Cortex of kidney (tissue), 1 donor: Measurements from ENCODE around the gene AIFM1.

ENCODE experiments used
- DNase-seq: peaks from one replicate; lab custom pipeline; 2025; lab: John Stamatoyannopoulos, UW

Gene AIFM1

DNA sequence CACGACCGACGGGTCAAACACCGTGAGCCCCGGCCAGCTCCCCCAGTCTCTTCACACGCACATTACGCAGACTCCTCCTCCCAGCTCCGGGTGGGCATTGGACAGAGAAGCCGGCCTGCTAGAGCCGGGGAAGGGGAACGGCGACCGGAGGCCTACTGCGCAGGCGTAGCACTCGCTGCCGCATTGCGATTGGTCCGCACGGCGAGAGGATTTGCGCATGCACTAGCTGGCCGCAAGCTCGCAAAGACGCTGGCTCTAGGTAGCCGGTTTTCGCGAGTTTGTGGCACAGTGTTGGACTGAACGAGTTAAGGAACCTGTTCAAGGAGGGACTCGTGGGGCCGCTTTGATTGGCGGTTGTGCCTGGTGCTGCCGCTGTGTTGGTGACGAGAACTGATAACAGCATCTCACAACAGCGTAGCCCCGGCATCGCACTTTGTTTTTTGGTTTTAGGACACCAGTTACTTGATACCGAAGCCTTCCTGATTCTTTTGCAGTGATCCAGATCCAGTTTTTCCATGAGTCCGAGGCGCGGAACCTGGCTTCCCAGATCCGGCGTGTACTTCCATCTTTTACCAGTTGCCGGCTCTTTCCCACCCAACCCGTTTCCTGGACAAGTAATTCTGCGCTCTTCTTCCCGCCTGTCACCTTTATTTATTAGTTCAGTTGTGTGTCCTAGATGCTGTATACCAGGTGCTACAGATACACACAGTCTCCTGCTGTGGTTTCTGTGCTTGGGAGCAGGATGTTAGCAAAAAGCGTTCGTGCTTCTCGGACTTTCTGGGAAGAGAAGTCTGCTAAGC, at the start of gene AIFM1:
TSS of gene AIFM1 (minus strand) at position 139 of the 800 bp plus-strand sequence. CDS start 185 bp downstream, outside the sequence.
- peak; percentile 45 for DNase-seq

- no peak for DNase-seq
Observed at GRCh38 chrX:130213376-130213775, 47.7 kb upstream of the AIFM1 start.

DNA sequence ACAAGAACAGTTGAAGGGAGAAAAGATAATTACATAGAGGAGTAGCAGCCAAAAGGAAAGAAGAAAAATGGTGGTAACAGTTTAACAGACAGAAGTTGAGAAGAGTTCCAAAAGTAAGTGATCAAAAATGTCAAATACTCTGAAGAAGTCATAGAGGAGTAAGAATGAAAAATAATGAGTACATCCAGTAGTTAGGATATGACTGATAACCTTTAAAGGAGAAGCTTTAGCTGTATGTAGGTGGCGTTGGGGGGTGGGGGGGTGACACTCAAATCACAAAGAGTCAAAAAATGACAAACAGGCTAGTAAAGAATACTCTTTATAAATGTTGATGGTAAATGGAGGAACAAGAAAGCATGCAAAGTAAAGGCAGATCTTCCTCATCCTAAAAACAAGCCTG, 46.7 kb upstream of the AIFM1 start:
- no peak for DNase-seq

- no peak for DNase-seq
Observed at GRCh38 chrX:130211415-130212186, 46.0 kb upstream of the AIFM1 start.

DNA sequence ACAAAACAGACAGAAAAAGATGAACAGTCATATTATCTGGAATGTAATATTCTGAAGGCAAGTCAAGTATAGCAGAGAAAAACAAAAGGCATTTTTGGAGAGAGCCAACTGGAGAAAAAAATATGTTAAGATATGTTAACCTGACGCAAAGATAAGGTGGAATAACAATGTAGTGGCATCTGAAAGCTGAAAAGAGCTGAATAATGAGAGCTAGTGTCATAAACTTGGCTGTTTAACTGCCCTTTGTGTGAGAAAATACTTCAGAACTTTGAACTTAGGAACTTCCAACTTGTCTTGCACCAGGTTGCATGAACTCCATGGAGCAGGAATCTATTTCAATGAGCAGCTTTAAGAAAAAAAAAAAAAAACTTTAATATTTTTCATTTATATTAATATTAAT, 39.0 kb upstream of the AIFM1 start:
- DNase-seq, result no peak

- no peak for DNase-seq
Observed at GRCh38 chrX:130197464-130197863, 31.8 kb upstream of the AIFM1 start.

GRCh38 chrX:130196466-130196865, 30.8 kb upstream of the AIFM1 start:
- no peak for DNase-seq

DNA sequence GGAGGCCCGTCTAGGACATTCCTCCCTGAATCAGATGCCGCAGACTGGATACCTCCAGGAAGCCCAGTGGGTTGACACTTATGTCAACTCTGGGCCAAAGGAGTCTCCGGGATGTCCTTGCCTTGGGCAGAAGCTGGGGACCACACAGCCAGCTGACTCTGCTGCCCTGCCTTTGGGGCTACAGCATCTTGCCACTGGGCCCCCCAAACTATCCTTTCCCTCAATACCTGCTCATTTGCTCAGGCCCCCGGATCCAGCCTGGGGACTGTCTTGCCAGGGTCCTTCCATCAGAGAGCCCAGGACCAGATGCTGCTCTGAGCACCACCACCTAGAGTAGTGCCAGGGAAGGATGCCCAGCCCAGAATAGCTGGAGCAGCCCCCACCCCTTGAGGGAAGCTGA, 25.2 kb upstream of the AIFM1 start:
- DNase-seq, result no peak

DNA sequence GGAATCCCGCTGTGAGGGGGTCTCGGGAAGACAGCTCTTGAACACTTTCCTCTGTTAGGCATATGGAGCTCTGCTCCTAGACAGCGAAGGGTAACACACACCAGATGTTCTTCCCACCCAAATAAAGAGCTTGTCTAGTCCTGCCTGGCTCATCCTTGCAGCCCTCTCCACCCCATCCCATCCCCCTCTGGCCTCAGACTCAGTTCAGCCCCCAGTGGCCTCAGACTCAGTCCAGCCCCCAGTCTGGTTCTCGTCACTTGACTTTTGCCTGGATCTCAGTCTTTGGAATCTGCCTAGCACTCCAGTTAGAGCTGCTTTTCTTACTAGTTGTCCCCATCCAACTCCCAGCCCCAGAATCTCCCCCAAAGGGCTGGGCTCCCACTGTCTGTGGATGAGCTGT, 21.0 kb upstream of the AIFM1 start:
- DNase-seq, result no peak

DNA sequence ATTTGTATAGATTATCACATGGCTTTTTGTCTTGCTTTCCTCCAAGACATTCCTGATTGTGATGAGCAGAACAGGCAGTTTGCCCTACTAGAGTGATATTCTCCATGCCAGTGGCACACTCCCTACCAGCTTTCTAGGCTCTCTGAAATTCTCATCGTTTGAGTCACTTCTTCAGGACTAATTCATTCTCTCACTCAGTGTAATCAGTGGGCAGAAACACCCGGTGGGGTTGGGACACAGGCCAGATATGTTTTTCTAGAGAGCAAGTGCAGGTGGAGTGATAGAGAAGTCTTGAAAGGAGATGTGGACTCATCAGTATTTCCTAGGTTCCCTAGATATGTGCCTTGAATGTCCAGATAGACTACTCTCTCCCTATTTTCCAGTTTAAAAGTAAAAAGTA, 19.2 kb upstream of the AIFM1 start:
- no peak for DNase-seq

- no peak for DNase-seq
Observed at GRCh38 chrX:130184168-130184567, 18.5 kb upstream of the AIFM1 start.

DNA sequence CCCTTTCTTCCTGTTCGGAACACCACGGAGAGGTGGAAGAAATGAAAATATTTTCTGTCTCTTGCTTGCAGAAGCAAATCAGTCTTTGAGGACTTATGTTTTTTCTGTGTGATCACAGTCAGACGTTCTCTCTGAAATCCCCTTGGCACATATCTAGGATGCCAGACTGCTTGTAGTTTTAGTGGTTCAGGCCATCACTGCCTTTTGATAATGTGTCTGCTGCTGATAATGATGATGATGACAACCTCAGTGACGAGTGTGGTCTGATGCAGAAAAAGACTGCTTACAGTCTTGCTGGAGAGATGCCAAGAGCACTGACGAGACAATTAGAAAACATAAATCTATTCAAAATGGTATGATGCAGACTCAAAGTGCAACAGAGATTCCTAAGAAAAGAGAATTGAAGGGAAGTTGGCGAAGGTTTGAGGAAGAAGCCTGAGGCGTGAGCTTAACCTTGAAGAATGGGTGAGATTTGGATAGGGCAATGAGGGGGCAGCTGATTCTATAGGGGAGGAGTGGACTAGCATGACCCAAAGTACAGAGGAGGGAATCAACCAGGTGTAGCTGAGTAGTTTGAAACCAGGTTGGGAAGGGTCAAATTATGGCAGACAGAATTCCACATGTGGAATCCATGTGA, 14.1 kb upstream of the AIFM1 start:
- DNase-seq, result no peak

DNA sequence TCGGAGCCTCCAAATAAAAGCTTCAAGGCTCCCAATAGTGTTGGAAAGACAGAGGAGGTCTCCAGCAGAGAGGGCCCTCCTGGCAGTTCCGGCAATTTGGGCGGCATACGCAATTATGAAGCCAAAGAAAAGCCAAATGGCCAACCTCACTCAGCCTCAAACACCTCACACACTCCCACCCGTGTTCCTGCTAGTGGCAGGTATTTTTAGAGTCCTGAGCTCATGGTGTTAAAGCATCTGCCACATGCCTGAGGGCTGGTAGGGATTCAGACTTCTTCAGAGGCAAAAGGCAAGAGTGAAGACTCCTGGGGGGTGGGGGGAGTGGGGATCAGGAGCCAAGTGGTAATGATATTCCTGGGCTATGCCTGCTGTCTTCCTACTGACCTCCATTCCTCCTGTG, 13.5 kb upstream of the AIFM1 start:
- no peak for DNase-seq

GRCh38 chrX:130176942-130177341, 11.3 kb upstream of the AIFM1 start:
- DNase-seq, result no peak

GRCh38 chrX:130176354-130176776, 10.7 kb upstream of the AIFM1 start:
- DNase-seq, result no peak

DNA sequence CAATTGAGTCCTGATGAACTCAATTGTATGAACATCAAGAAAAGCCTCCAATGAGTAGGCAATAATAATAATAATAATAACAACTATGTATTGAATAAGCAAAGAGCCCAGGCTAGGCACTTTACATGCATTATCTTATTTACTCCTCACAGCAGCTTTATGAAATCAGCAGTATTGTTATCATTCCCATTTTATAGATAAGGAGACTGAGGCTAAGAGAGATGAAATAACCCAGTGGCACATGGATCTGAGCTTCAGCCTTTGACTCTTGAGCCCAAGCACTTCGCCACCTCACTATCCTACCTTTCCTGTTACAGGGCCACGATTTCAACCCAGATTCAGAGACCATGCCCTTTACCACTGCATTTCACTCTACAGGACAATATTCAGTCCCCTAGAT, 9.3 kb upstream of the AIFM1 start:
- DNase-seq, result no peak

DNA sequence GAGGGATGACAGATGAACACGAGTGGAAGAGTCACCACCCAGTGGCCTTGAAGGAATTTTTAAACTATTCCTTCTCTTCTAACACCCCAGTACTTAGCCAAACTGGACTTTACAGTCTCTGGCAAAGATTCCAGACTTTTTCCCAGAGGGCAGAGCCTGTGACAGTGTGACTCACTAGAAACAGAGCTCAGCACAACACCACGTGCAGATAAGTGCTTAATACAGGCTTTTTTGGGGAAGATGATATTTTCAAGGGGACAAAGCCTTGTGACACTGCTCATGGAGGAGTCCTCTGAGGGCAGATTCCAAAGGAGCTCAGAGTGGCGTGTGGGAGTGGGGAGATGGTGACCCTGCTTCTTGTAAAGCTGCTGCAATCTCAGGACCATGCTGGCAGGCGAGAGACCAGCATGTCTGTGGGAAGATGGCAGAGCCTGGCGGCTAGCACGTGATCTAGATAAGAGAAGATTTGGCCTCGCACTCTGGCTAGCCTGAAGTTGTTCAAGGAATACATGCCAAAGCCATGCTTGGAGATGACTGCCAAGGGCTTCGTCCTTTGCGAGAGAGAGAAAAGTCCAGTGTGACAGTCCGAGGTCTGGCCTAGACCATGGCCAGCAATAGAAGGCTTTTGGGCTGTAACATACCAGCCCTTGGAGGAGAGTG, 8.5 kb upstream of the AIFM1 start:
- DNase-seq, result no peak

DNA sequence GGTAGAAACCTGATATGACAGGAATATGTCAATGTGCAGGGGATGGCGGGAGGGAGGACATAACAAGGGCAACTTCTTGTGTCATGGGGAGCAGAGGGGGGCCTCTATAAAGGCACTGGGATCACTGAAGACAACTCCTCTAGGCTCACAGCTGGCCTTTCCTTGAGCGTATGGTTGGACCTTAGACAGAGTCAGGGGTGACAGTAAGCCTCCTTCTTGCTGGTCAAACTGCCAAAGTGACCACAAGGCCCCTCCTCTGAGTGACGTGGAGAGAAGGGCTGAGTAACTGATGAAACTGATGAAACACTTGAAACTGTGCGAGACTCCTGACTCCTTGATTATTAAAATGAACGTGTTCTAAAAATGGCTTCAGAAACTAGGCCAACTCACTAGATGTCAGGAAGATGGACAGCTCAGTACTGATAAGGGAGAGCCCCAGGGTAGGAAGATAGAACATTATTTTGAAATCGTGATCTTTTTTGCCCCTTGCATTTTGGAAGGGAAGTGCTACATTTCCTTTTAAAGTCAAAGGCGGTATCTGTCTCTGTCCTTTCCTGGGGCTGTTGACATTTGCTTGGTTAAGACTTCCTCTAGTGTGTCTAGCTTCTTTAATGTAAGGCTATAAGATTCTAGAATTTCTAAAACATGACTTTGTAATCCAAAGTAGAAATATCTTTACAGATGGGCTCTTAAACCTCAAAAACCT, 7.7 kb upstream of the AIFM1 start:
- no peak for DNase-seq

- no peak for DNase-seq
Observed at GRCh38 chrX:130172127-130172845, 6.6 kb upstream of the AIFM1 start.

DNA sequence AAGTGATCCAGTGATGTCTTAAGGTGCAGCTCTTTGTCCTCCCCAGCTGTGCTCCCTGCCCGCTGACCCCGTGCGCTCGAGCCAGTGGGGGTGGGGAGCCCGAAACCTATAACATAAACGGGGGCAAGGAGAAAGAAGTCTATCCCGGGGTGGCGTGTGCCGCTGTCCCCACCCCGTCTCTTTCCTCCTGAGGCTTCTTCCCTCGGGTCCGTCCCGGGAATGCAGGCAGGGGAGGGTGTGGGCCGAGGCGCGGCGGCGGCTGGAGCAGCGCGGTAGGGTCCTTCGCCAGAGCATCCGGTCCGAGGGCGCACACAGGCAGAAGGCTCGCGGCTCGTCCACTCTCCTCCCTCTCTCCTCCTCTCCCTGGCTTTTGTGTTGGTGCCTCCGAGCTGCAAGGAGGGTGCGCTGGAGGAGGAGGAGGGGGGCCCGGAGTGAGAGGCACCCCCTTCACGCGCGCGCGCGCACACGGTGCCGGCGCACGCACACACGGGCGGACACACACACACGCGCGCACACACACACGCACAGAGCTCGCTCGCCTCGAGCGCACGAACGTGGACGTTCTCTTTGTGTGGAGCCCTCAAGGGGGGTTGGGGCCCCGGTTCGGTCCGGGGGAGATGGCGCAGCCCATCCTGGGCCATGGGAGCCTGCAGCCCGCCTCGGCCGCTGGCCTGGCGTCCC, 5.9 kb upstream of the AIFM1 start, which contains the start of gene RAB33A:
TSS of gene RAB33A (plus strand) at position 517 of the 681 bp plus-strand sequence. CDS start at position 618, 101 bp downstream.
- DNase-seq, result no peak
